A172 (cell line): ENCODE results near the gene VOPP1. TPM values are rescaled to one million over a fixed set of nuclear protein-coding genes. Genes with fewer than 3 reads are reported as not detected.
"Not testable (repeated sequence)": the region's sequence is repeated elsewhere in the genome, so short reads cannot be mapped to it uniquely, and the experiment has no call there.

Experiments
- DNase-seq: peaks from one replicate; pipeline ENCODE4 v3.0.0-alpha.2; 2015; ENCODE audit warnings: low spot score
- total RNA-seq: library from RNA; depleted of rRNA; stranded (reverse); fragments of >200 nt; shearing (Covaris generic); gene quantifications from 2 replicates; pipeline ENCODE4 v1.2.3, GENCODE V29; 2014; rRNA removed

Gene VOPP1
- 112 and 129 TPM in 2 replicates for total RNA-seq

DNA sequence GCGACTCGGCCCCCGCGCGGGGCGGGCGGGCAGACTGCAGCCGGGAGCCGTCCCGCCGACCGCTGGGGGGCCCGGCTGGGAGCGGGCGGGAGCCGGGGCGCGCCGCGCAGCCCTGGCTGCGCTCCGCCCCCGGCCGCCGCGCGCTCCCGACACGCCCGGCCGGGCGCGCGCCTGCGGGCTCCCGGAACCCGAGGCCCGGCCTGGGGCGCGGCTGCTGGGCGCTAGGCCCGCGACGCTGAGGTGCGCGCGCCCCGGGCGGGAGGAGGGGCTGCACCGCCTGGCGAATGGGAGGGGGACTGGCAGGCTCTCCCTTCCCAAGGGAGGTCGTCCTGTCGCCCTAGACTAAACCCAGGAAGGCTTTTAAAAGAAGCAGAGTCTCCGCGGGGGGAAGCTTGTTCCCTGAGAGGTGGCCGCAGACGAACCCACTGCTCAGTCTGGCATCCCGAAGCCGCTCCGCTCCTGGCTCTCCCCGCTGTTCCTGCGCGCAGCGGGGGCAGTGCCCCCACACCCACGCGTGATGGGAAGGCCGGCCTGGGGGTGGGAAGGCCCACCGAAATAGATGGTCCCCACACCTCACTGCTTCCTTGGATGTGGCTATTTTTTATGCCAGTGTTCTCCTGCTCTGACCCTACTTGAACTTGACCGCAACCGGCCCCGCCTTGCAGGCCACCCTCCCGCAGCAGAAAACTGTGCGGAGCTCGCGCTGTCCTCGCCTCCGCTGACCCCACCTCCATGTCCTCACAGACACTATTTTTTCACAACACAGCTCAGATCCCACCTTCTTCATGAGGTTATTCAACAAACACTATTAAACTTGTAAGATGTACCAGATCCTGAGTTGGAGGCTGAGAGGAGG, at the start of gene VOPP1:
Gene VOPP1, minus strand, starts transcription at position 125 of the 856 bp plus-strand sequence. CDS start 178 bp downstream, outside the sequence.
- peak; percentile 39 for DNase-seq

DNA sequence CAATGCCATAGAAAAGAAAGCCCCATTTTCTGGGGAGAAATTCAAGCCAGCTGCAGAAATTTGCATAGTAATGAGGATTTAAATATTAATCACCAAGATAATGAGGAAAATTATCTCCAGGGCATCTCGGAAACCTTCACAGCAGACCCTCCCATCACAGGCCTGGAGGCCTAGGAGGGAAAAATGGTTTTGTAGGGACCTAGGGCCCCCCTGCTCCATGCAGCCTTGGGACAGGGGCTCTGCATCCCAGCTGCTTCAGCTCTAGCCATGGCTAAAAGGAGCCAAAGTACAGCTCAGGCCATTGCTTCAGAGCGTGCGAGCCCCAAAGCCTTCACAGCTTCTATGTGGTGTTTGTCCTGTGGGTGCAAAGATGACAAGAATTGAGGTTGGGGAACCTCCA, 46.6 kb upstream of the VOPP1 start:
- no peak for DNase-seq

GRCh38 chr7:55614365-55615064, 42.2 kb upstream of the VOPP1 start:
- not testable (repeated sequence) for DNase-seq

GRCh38 chr7:55609726-55610125, 37.4 kb upstream of the VOPP1 start:
- DNase-seq, result not testable (repeated sequence)

DNA sequence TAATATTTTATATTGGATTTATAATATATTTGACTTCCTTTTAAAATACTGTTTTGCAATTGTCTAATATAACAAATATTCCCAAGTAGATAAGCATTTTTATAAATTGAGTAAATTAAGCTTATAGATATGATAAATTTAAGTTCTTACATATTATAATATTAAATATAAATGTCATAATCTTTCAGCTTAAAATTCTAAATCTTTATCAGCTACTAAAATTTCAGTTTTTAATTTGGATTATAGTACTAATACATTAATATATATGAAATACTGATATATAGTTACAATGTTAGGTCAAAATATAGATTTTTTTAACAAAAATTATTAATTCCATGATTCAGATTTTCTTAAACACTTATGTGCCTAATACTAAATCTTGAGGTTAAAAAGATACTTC, 33.4 kb upstream of the VOPP1 start:
- not testable (repeated sequence) for DNase-seq

GRCh38 chr7:55597944-55598499, 25.7 kb upstream of the VOPP1 start:
- DNase-seq, result peak; percentile 21

DNA sequence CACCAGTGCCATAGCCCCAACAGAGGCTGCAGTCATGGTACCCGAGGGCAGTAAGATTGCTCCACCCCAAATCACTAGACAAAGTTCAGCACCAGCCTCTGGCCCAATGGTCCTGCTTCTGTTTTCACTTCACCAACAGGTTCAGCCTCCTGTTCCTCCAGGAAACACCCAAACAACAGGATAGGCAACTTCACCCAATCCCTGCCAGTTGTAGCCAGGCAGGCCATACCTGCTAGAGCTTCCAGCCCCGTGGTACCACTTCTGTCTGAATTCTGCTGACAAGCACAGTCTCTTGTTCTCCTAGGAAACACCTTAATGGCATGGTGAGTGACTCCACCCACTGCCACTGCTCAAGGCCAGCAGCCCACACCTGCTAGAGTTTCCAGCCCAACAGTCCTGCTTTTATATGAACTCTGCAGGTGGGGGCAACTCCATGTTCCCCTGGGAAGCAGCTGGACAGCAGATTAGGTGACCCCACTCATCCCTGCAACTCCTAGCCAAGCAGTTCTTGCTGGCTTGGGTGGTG, 25.0 kb upstream of the VOPP1 start:
- not testable (repeated sequence) for DNase-seq

GRCh38 chr7:55595511-55595910, 23.2 kb upstream of the VOPP1 start:
- no peak for DNase-seq

GRCh38 chr7:55594870-55595269, 22.6 kb upstream of the VOPP1 start:
- no peak for DNase-seq

DNA sequence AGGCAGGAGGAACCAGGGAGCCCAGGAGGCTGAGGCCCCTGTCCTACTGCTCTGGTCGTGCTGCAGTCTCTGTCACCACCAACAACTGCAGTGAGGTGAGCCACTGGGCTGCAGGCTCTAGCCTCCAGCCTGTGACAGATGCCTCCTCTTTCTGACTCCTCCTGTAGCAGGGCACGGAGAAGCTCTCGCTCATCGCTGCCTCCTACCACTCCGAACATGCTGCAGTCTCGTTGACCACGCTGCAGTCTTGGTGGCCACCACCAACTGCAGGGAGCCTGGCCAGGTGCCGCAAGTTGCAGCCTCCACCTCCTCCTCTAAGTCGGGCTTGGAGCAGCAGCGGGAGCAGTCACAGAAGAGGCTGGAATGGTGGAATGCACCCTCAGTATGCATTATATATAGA, 22.1 kb upstream of the VOPP1 start:
- DNase-seq, result no peak

DNA sequence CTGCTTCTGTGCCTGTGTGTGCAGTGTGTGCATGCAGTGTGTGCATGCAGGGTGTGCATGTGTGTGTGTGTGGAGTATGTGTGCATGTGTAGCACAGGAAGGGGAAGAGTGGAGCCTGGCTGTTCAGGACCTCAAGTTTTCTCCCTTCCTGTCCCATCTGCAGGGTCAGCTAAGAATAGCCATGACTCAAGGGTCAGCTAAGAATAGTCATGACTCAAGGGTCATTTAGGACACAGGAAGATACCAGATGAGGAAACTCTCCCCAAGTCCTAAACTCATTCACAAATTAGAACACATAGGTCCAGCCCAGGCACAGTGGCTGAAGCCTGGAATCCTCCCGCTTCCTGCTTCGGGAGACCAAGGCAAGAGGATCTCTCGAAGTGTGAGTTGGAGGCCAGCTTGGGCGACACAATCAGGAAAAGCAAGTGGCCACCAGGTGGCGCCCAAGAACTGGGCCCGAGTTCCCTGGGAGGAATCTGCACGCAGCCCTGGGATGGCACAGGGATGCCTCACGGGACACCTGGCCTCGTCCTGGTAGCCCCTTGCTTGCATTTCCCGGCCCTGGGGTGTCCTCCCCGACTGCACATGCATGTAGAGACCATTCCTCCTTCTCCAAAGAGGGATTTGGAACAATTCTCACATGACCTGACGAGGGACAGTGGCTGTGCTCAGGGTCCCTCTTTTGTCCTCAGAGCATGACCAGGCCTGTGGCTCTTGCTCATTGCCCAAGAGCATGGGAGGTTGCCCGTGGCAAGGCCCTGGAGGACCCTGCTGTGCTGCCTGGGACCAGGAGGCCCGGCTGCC, 21.4 kb upstream of the VOPP1 start:
- DNase-seq, result peak; percentile 60

- no peak for DNase-seq
Observed at GRCh38 chr7:55593172-55593514, 20.8 kb upstream of the VOPP1 start.

DNA sequence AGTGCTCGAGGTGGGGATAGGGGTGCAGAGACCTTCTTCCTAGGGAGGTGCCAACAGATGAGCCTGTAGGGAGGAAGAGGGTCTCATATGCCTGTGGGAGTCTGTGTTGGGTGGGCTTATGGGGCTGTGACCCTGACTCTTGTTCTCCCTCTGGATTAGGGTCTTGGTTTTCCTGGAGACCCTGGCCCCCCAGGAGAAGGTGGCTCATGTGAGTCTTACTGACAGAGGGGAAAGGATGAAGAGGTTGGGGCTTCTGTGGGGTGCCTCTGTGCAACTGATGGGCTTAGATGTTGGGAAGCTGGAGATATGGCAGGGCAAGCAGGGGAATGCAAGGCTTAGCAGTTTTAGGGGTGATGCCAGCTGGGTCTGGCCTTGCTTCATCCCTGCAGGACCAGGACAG, 20.2 kb upstream of the VOPP1 start:
- DNase-seq, result no peak

- DNase-seq, result no peak
Observed at GRCh38 chr7:55591282-55591931, 19.1 kb upstream of the VOPP1 start.

DNA sequence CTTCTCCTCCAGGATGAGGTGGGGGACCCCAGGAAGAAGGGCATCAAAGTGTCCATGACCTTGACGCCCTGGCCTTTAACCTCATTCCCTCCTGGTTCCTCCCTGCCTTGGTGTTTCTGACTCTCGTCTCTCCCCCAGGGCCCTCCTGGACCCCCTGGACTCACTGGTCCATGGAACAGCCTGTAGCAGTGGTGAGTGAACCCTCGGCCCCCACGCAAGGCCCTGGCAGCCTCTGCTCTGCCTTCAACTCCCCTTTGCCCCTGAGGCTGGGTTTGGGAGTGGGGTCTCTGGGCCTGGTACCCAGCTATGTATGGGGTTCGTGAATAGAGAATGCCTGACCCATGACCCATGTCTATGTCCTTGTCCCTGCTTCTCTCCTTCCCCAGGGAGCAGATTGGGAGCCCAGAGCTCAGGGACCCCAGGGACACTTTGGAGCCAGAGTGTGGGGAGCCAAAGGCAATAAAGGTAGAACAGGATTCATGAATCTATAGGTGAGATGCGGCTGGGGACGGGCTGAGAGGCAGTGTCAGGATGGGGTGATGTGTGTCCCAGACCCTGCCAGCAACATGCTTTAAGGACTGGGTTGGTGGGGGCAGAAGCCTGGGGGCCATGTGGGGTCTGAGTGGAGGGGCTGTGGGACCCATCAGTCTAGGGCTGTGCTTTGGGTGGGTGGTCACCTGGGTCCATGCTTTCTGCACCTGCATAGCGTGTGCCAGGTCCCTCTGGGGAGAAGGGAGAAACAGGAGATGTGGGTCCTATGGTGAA, 18.4 kb upstream of the VOPP1 start:
- no peak for DNase-seq

GRCh38 chr7:55589905-55590304, 17.6 kb upstream of the VOPP1 start:
- DNase-seq, result no peak

- no peak for DNase-seq
Observed at GRCh38 chr7:55588976-55589604, 16.8 kb upstream of the VOPP1 start.

- peak; percentile 31 for DNase-seq
Observed at GRCh38 chr7:55588379-55588699, 16.0 kb upstream of the VOPP1 start.

GRCh38 chr7:55587687-55588378, 15.5 kb upstream of the VOPP1 start:
- DNase-seq, result no peak
